HG03442 (cell line): ENCODE data around the gene HEG1.
"Not testable (repeated sequence)": the region's sequence is repeated elsewhere in the genome, so short reads cannot be mapped to it uniquely, and the experiment has no call there.

Source experiments
- ATAC-seq: cut with Tn5 transposase; IDR thresholded peaks from one replicate; pipeline ENCODE4 v1.9.1; 2021; ENCODE audit warnings: mild to moderate bottlenecking, moderate library complexity; ENCODE audit not compliant: unreplicated experiment

The HEG1 gene, protein sequence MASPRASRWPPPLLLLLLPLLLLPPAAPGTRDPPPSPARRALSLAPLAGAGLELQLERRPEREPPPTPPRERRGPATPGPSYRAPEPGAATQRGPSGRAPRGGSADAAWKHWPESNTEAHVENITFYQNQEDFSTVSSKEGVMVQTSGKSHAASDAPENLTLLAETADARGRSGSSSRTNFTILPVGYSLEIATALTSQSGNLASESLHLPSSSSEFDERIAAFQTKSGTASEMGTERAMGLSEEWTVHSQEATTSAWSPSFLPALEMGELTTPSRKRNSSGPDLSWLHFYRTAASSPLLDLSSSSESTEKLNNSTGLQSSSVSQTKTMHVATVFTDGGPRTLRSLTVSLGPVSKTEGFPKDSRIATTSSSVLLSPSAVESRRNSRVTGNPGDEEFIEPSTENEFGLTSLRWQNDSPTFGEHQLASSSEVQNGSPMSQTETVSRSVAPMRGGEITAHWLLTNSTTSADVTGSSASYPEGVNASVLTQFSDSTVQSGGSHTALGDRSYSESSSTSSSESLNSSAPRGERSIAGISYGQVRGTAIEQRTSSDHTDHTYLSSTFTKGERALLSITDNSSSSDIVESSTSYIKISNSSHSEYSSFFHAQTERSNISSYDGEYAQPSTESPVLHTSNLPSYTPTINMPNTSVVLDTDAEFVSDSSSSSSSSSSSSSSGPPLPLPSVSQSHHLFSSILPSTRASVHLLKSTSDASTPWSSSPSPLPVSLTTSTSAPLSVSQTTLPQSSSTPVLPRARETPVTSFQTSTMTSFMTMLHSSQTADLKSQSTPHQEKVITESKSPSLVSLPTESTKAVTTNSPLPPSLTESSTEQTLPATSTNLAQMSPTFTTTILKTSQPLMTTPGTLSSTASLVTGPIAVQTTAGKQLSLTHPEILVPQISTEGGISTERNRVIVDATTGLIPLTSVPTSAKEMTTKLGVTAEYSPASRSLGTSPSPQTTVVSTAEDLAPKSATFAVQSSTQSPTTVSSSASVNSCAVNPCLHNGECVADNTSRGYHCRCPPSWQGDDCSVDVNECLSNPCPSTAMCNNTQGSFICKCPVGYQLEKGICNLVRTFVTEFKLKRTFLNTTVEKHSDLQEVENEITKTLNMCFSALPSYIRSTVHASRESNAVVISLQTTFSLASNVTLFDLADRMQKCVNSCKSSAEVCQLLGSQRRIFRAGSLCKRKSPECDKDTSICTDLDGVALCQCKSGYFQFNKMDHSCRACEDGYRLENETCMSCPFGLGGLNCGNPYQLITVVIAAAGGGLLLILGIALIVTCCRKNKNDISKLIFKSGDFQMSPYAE (N-terminal part only)

DNA sequence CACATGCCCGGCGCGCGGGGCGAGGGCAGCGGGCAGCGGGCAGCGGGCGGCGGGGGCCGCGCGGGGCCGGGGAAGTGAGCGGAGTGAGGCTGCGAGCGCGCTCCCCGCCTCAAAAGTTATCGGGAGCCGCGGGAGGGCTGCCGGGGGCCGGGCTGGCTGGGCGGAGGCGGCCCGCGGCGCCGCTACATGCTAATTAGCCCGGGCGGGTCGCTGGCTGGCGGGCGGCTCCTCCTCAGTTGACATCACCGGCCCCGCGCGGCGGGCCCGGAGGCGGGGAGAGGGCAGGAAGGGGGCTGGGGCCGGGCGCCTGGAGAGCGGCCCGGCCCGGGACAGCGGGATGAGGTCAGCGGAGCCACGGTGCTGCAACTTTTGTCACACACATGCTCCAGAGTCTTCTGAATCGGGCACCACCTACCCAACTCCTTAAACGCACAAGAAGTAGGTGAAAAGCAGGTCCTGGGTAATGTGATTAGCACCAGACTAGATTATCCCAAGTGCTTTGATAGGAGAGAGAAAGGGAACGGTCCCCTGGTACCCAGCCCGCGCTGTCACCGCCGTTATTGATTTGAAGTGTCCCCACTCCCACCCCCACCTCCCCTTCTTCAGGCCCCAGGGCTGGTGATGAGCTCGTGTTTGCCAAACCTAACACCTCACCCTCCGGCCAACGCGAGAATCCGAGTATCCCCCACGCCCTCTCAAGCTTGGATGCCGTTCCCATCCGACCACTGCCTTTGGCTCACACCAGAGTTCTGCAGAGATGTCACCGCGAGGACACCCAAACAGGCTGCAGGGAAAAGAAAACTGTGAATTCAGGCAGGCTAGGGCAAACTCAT, at the start of gene HEG1:
HEG1 (minus strand) TSS at position 85 of the 833 bp plus-strand sequence. CDS start 107 bp downstream, outside the sequence.
- ATAC-seq, result peak; percentile 61

DNA sequence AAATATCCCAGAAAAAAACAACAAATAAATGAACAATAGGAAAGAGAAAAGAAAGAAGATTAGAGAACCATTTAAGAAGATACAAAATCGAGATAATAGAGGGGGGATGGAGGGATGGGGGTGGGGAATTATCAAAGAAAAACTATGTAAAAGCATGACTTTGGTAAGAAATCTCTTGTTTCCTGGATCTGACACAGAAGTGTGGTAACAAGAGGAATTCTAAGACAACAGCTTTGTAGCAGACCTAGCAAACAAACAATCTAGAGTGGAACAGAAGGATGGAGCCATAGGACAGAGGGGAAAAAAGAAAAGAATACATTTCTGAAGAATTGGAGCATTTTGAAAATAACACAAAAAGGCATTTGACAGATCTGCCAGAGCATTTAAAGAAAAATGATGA, 49.3 kb upstream of the HEG1 start:
- no peak for ATAC-seq

DNA sequence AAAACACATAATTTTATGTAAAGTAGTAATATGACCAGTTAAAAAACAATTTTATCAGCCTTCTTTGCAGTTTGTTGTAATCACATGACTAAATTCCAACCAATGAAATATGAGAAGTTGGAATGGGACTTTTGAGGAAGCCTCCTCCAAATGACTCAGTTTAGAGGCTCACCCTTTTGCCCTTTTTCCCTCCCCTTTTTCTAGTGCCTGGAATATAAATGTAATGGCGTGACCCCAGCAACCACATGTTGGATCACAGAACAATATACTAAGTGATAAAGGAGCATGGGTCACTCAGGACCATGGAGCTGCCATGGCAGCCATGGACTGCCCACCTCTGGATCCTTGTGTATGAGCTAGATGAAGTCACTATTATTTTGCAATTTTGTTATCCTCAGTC, 48.8 kb upstream of the HEG1 start:
- no peak for ATAC-seq

DNA sequence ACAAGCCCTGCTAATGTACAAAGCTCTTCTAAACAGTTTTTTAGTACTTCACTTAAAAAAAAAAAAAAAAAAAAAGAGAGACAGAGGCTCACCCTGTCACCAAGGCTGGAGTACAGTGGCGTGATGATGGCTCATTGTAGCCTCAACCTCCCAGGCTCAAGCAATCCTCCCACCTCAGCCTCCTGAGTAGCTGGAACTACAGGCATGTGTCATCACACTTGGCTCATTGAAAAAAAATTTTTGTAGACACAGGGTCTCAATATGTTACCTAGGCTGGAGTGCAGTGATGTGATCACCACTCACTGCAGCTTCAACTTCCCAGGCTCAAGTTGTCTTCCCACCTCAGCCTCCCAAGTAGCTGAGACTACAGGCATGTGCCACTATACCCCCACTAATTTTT, 47.6 kb upstream of the HEG1 start:
- no peak for ATAC-seq

DNA sequence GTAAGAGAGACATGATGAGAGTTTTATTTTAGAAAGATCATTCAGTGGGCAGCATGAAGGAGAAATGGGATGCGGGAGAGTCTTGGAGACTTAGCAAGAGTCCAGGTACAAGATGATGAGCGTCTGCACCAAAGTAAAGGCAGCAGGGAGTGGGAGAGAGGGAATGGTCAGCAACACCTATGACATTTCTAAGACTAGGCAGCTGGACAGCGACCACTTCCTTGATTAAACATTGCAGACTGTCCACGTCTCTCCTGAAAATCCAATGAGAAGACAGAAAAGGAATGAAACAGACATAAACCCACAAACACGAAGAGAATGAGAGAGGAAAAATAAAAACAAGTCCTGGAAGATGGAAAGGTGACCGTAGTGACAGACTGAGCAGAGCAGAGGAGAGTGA, 46.7 kb upstream of the HEG1 start:
- no peak for ATAC-seq

DNA sequence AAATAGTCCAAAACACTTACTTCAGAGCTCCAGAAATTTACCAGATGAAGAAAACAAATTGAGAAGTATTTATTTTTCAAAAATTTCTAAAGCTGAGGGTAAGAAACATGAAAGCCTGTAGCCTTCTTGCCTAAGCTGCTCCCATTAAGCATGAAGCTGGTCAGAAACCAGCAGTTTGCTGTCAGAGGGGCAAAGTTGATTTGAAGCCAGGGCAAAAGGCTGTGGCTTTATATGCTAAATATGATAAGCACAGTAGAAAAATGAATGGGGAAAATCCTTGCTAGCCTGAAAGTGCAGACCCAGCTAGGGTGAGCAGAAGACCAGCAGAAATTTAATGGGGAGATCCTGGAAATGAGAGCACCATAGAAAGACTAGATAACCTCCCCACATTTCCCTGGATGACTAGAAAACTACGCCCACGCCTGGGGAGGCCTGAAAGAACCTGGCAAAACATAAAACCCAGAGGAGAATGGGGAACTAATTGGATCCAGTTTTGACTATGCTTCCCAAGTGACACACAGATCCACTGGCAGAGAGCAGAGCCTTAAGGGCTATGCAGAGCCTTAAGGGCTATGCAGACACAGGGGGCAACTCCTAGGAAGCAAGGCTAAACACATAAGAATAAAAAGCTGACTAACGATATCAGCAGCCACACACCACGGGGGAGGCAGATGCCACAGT, 43.0 kb upstream of the HEG1 start:
- no peak for ATAC-seq

DNA sequence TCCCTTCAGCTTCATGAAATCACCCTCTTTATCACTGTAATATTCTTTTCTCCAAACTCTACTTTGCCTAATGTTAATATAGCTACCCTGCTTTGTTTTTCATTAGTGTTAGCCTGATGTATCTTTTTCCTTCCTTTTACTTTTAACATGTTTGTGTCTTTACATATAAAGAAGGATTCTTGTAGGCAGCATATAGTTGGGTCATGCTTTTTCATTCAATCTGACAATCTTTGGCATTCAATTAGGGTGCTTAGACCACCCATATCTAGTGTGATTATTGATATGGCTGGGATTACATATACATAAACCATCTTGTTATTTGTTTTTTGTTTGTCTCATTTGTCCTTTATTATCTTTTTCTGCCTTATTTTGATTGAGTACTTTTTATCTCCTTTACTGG, 34.9 kb upstream of the HEG1 start:
- ATAC-seq, result no peak

DNA sequence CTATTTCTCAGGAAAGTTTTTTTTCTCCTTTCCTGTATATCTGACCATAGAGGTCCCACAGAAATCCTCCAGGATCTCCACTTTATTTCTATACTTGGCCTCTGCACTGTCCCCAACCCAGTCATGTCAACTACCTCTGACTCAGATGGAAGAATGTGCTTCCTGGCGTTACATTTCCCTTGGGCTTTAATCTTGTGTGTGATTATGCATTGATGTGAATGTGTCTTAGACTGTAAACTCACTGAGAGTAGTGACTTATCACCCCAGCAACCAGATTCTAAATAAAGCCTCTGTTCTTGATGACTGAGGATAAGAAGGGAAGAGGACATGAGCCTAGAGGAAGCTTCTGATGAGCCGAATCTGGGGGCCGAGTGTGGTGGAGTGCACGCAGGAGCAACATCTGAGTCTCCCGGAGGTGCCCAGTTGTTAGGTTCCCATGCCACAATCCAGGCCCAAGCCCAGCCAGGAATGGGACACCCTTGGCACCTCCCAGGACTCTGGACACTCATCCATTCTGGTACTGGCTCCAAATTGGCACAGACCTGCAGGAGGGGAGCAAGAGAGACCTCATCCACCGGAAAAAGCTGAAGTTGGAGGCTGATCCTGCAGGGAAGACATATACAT, 32.1 kb upstream of the HEG1 start:
- no peak for ATAC-seq

DNA sequence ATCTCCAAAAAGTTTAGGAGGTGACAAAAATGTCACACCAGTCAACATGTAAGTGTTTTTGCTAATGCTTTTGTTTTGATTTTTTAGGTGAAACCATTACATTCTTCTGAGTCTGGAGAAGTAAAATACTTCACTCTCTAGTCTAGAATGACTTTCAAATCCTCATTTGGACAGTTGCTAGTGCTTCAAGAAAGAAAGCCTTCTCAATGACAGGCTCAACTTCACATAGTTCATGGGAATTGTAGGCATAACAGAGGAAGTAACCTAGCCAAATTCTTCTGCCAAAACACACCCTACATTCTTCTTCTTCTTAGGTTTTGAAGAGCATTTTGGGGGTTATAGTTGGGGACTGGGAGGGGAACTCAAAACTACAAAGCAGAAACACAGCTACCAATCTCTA, 29.4 kb upstream of the HEG1 start:
- no peak for ATAC-seq

DNA sequence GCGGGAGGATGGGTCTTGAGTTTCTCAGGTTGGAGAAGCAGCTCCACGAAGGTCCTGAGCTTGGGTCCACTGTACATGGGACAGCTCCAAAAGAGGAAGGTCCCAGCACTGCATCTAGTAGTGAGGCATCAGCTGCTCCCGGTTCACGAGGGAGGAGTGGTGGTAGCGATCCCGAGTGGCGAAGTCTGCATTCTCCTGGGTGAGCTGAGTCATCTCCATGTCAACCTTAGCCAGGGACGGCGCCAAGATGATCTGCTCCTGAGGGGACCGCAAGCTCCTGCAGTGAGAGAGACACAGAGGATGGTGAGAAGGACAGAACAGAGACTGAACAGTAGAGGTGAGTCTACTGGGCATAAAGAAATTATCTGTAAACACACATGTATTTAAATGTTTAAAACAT, 28.0 kb upstream of the HEG1 start:
- no peak for ATAC-seq

DNA sequence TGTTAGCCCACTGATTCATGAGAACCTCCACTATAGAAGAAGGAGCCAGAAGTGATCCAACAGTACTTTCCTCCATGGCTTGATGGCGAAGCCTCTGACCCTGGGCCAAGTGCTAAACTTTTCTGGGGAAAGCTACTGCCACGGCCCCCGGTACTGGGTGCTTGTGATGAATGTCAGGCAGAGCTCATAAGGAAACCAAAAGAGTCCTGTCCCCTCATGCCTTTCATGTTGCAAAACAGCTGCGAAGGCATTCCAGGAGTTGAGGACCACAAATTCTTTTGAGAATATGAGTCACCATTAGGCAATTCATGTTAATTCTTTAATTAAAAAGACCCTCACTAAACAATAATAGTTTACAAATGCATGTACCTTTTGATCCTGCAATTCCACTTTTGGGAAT, 26.5 kb upstream of the HEG1 start:
- ATAC-seq, result not testable (repeated sequence)

DNA sequence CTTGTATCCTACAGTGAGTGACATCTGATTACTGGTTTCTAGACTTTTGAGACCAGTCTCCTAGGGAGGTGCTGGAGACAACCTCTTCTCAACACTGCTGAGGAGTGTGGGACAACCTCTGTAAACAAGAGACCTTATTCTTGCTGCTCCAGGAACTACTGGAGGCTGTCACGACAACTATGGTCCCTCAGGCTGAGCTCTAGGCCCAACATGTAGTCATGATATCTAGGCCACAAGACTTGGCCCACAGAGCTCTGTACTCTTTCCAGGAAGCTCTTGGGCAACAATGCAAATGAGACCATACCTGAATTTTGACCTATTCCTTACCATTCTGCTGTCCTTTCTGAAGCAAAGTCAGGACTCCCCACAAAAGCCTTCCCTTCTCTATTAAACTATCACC, 24.3 kb upstream of the HEG1 start:
- no peak for ATAC-seq

DNA sequence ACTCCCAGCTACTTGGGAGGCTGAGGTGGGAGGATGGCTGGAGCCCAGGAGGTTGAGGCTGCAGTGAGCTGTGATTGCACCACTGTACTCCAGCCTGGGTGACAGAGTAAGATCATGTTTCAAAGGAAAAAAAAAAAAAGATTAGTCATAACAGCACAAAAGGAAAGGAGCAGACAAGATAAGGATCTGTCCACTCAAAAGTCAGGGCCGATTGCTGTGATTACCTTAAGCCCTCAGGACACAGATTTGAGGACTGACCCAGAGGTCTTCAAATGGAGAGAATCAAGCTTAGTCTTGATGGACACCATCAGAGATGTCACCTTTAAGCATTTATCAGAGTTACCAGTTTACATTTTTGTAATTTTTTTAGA, 23.9 kb upstream of the HEG1 start:
- ATAC-seq, result no peak

DNA sequence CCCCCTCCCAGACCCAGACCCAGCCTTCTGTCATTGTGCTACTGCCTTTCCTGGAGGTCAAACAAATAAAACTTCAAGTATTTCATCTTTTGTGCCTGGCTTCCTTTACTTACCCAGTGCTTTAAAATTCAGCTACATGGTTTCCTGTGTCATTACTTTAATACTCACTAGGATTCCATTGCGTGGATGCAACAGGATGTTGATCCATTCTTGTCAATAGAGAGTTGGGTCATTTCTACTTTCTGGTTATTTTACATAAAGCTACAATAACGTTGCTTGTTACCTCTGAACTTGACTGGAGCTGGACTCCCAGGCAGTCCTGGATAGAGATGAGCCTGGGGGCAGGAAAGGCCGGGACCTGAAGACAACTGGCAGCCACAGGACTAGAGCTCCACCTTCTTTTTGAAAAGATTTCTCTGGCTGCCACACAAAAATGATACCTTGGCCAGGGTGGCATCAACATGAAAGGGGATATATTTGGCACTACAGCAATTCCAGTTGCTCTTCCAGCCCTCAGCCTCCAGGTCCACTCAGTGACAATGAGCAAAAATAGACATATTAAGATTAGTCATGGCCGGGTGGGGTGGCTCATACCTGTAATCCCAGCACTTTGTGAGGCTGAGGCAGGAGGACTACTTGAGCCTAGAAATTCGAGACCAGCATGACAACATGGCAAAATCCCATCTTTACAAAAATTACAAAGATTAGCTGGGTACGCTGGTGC, 23.3 kb upstream of the HEG1 start:
- ATAC-seq, result no peak

DNA sequence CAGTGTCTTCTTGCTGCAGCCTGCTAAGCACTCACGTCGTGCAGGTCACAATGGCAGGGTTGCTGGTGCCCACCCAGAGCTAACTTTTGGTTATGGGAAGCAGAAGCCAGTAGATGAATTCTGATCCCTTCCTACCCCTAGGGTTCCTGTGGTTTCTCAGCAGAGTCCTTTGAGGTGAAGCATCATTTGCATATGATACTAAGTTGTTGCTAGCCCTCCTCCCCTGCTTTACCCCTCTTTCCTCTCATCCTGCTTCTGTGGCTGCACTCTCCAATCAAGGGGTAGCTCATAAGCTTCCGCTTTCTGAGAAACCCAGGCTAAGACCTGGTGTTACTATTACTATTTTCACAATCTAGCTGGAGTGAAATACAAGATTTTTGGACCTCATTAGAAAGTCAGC, 22.1 kb upstream of the HEG1 start:
- ATAC-seq, result no peak

DNA sequence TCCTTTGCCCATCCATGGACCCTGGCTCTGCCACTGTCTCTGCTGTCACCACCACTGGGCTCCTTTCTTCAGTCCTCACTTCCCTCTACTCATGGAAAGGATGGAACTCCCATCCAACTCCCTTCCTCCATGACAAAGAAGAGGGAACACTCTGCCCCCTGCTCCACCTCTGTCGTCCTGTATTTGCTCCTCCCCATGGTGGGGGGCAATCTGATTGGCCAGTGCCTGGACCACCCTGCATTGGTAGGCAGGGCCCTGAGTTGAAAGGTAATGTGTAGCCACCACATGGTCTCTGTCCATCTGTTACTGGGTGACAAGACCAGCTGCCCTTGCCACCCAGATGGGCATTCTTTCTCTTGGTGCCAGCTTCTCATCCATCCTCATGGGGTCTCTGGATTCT, 20.7 kb upstream of the HEG1 start:
- no peak for ATAC-seq

DNA sequence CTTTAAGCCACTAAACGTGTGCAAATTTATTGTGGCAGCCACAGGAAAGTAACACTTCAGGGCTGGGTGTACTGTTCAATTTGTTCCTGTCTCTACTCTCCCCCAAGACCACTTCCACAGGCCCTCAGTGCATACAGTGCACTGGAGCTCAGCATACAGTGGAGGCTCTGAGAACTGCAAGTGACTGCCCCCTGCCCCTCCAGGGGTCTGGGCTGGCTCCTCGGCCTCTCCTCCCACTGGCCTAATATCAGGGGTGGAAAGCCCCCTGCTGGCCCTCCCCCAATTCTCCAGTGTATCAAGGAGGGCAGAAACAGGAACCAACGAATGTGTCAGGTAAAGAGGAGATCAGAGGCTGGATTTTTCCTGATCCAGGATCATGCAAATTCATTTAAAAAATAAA, 19.9 kb upstream of the HEG1 start:
- ATAC-seq, result no peak

DNA sequence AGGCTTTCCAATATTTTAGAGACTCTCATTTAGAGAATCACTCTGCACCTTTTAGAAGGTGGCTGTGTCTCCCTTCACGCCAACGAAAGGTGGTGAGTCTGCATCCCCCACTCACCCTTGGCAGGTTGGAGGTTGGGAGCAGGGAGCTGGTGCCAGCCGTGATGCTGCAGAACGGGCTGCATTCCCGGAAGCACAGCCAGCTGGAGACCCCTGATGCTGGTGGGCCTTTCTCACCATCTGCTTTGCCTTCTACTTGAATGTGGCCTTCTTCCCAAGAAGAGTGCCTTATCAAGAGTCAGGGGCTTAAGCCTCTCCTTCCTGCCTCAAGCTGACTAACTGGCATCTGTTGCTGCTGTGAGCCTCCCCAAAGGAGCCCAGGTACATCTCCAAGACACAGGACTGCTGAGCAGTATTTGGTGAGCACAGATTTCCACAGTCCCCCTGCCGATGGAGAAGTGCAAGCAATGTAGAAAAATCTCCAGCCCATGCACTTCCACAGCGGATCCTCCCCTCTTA, 17.7 kb upstream of the HEG1 start:
- no peak for ATAC-seq
